Psoas muscle (tissue), 8 donors: ENCODE data around the gene NUP42. TPM values are rescaled to one million over a fixed set of nuclear protein-coding genes. Genes with fewer than 3 reads are reported as not detected.

ENCODE experiments used
- ATAC-seq, 4 donors: fragments of 200-7000 bp; cut with Tn5 transposase; one replicate each; pipeline ENCODE4 v1.9.1; 2020; ENCODE audit warnings: moderate library complexity in 3 of 4, mild to moderate bottlenecking in 2 of 4
- DNase-seq, 2 donors: peaks; one replicate each; pipeline ENCODE4 v3.0.0-alpha.2; 2020
- H3K27ac ChIP-seq: fragments of 200-600 bp; one replicate; pipeline ENCODE4 v1.8.0; 2022
- H3K27me3 ChIP-seq, 3 donors: fragments of 200-600 bp in 1 of 3; one replicate each; pipeline versions ENCODE4 v1.6.1 to v1.8.0; 2013 to 2022; ENCODE audit warnings: low read length in 2 of 3, mild to moderate bottlenecking in 2 of 3, moderate library complexity in 1 of 3; ENCODE audit not compliant: insufficient read depth in 3 of 3
- H3K36me3 ChIP-seq, 2 donors: fragments of 200-600 bp in 1 of 2; one replicate each; pipeline versions ENCODE4 v1.6.1 to v1.8.0; 2013 to 2022; ENCODE audit warnings: low read depth in 1 of 2, mild to moderate bottlenecking in 1 of 2, moderate library complexity in 1 of 2; ENCODE audit not compliant: insufficient read depth in 1 of 2
- H3K4me1 ChIP-seq: fragments of 200-600 bp; one replicate; pipeline ENCODE4 v1.8.0; 2022
- H3K4me3 ChIP-seq: fragments of 200-600 bp; one replicate; pipeline ENCODE4 v1.8.0; 2022; ENCODE audit warnings: mild to moderate bottlenecking
- H3K9me3 ChIP-seq: fragments of 200-600 bp; one replicate; pipeline ENCODE4 v1.8.0; 2022
- WGBS, 3 donors: extraction: QIAGEN DNeasy Blood & Tissue Kit; methylation state at CpG; one replicate each; pipeline versions ENCODE4 v1.1.6 to v1.1.7; 2013; 5-methylcytosine and 5-hydroxymethylcytosine counted together
- intact Hi-C, 2 donors: fragments of 100-400 bp; cut with DNase I; formaldehyde crosslinking; loops; one replicate each; pipeline versions ENCODE4 v1.11.0 to v1.14.2; 2022
- polyA plus RNA-seq, 3 donors: library from polyadenylated mRNA; stranded (reverse); fragments of 200-250 nt; gene quantifications; one replicate each; pipeline ENCODE4 v1.2.3, GENCODE V29; 2013
- total RNA-seq, 4 donors: library from RNA; stranded (reverse); fragmentation: NEBNext Ultra II Directional in 2 of 4; extraction: Animal tissue kit (Norgen Biotek cat#: 25700) in 2 of 4; gene quantifications; one replicate each; pipeline versions ENCODE4 v1.2.1 to v1.2.4, GENCODE V29; 2021 to 2023
- TF ChIP-seq, protein P1 (sequence below): fragments of 200-600 bp; IDR thresholded peaks from one replicate; pipeline ENCODE4 v1.8.0; 2022; ENCODE audit warnings: antibody characterized with exemption
- donor health status: healthy with polysubstance abuse.
- donor health status: DM: no; HTN: no; CAD: no; lungs with moderate emphysema.
- donor health status: Bipolar disorder and iron deficiency.
- donor health status: healthy.
- donor health status: DM: yes; HTN: yes; CAD: no.
- donor health status: DM: no; HTN: no; CAD: no.
- donor health status: DM: no; HTN: no; CAD: no.
- donor health status: DM: yes; HTN: yes; CAD: no.

Gene NUP42
- total and polyA plus RNA-seq, 7 donors: 12.8 to 18.3 (median 16.6) TPM

DNA sequence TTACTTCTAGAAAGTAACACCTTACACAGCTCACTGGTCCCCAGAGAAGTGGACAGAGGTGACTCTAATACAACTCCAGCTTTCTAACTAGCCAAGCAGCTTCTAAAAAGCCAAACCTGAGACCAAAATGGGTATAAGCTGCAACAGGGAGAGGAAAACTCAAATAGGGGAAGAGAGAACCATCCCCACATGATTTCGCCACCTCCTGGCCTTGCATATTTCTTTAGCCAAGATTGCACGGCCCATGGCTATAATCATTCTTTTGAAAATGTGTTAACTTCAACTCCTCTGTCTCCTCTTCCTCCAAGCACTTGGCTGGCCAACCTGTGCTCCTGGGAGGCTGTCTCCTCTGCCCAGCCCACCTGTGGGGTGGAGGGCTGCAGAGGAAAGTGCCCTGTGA is 28.7 kb downstream of the NUP42 start:
- ATAC-seq: no peak
- no peak overlapping the region for H3K4me3 ChIP-seq
- H3K36me3 ChIP-seq: no peaks in the 10 kb centered on the region
- no peak for DNase-seq
- TF ChIP-seq, protein P1, sequence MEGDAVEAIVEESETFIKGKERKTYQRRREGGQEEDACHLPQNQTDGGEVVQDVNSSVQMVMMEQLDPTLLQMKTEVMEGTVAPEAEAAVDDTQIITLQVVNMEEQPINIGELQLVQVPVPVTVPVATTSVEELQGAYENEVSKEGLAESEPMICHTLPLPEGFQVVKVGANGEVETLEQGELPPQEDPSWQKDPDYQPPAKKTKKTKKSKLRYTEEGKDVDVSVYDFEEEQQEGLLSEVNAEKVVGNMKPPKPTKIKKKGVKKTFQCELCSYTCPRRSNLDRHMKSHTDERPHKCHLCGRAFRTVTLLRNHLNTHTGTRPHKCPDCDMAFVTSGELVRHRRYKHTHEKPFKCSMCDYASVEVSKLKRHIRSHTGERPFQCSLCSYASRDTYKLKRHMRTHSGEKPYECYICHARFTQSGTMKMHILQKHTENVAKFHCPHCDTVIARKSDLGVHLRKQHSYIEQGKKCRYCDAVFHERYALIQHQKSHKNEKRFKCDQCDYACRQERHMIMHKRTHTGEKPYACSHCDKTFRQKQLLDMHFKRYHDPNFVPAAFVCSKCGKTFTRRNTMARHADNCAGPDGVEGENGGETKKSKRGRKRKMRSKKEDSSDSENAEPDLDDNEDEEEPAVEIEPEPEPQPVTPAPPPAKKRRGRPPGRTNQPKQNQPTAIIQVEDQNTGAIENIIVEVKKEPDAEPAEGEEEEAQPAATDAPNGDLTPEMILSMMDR: no peak
- no peak overlapping the region for H3K27ac ChIP-seq
- H3K27me3 ChIP-seq: peaks cover 0 to 3% (median 0%) of the 10 kb centered on the region in 3 donors
- WGBS, 3 donors: 65 to 85% (median 84%) methylated on average over 2 of the region's 2 CpGs
- intact Hi-C loops: no loop called here
- no peaks in the 10 kb centered on the region for H3K4me1 ChIP-seq
- H3K9me3 ChIP-seq: no peaks in the 10 kb centered on the region

- H3K27ac ChIP-seq: no peak overlapping the region
- no peak overlapping the region for H3K4me3 ChIP-seq
- H3K9me3 ChIP-seq: no peaks in the 10 kb centered on the region
- TF ChIP-seq, protein P1: no peak
- DNase-seq: no peak
- H3K36me3 ChIP-seq: no peaks in the 10 kb centered on the region
- 72 to 79% (median 73%) methylated on average over 11 of the region's 11 CpGs for WGBS, 3 donors
- no peaks in the 10 kb centered on the region for H3K4me1 ChIP-seq
- no peak for ATAC-seq
- intact Hi-C loops: no loop called here
- peaks cover 0 to 3% (median 0%) of the 10 kb centered on the region in 3 donors for H3K27me3 ChIP-seq
These were observed 29.7 kb downstream of the NUP42 start for GRCh38 chr7:23211589-23211988.

DNA sequence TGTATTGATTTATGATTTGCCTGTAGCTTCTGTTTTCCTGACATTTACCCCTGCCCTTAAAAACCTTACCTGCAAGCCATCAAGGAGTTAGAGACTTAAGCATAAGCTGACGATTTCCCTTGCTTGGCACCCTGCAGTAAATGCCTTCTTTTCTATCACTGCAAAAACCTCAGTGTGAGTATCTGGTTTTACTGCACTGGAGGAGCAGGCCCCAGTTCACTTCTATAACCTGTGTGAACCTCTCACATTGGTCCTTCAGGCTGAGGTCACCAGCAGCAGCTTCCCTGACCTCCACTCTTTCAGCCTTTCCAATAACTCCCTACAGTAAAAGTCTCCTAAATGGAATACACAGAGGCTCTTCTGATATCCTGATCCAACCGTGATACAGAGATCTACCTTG is 30.5 kb downstream of the NUP42 start:
- Histone ChIP-seq H3K4me1 (no peaks in the 10 kb centered on the region), H3K9me3 (no peaks in the 10 kb centered on the region), H3K27ac (no peak overlapping the region), H3K4me3 (no peak overlapping the region), H3K36me3 (no peaks in the 10 kb centered on the region), H3K27me3 (peaks cover 0 to 3% (median 0%) of the 10 kb centered on the region in 3 donors)
- DNase-seq (no peak), ATAC-seq (no peak)
- TF ChIP-seq, protein P1: no peak
- 72 to 79% (median 79%) methylated on average over 2 of the region's 2 CpGs for WGBS, 3 donors
- intact Hi-C loops: no loop called here

- H3K27ac ChIP-seq: no peak overlapping the region
- no peak overlapping the region for H3K4me3 ChIP-seq
- no peaks in the 10 kb centered on the region for H3K9me3 ChIP-seq
- ATAC-seq (no peak), DNase-seq (no peak)
- TF ChIP-seq, protein P1: no peak
- H3K4me1 ChIP-seq: no peaks in the 10 kb centered on the region
- H3K36me3 ChIP-seq: no peaks in the 10 kb centered on the region
- H3K27me3 ChIP-seq: peaks cover 0 to 3% (median 0%) of the 10 kb centered on the region in 3 donors
- 83 to 91% (median 88%) methylated on average over 4 of the region's 4 CpGs for WGBS, 3 donors
- intact Hi-C loops: no loop called here
These were observed 31.0 kb downstream of the NUP42 start for GRCh38 chr7:23212841-23213240.

DNA sequence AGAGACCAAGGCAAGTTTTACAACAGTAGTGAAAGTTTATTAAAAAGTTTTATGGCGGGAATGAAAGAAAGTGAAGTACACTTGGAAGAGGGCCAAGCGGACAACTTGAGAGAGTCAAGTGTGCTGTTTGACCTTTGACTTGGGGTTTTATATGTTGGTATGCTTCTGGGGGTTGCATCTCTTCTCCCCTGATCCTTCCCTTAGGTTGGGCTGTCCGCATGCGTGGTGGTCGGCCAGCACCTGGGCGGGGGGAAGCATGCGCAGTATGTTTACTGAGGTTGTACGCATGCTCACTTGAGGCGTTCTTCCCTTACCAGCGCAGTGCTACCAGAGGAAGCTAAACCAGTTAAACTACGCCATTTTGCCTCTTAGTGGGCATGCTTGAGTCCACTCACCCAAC is 31.9 kb downstream of the NUP42 start:
- no peaks in the 10 kb centered on the region for H3K9me3 ChIP-seq
- intact Hi-C loops: no loop called here
- no peak overlapping the region for H3K4me3 ChIP-seq
- 94 to 97% (median 96%) methylated on average over 11 of the region's 11 CpGs for WGBS, 3 donors
- no peaks in the 10 kb centered on the region for H3K36me3 ChIP-seq
- DNase-seq (no peak), ATAC-seq (no peak)
- H3K27me3 ChIP-seq: peaks cover 0 to 3% (median 0%) of the 10 kb centered on the region in 3 donors
- no peaks in the 10 kb centered on the region for H3K4me1 ChIP-seq
- H3K27ac ChIP-seq: no peak overlapping the region
- TF ChIP-seq, protein P1: no peak
